22Rv1 (cell line): Measurements from ENCODE around the gene DCUN1D3.
"Not testable (repeated sequence)": the region's sequence is repeated elsewhere in the genome, so short reads cannot be mapped to it uniquely, and the experiment has no call there.

Experiments used
- H3K27ac ChIP-seq: fragments of 450-650 bp; 2 replicates; pipeline ENCODE4 v1.5.1; 2017
- ZFX ChIP-seq: fragments of 450-650 bp; IDR thresholded peaks from 2 replicates; pipeline ENCODE4 v1.6.1; 2017; ENCODE audit warnings: antibody characterized with exemption, borderline replicate concordance
- TF ChIP-seq, protein P1 (sequence below): fragments of 450-650 bp; IDR thresholded peaks from 2 replicates; pipeline ENCODE4 v1.5.1; 2017; ENCODE audit warnings: mild to moderate bottlenecking

Gene DCUN1D3

DNA sequence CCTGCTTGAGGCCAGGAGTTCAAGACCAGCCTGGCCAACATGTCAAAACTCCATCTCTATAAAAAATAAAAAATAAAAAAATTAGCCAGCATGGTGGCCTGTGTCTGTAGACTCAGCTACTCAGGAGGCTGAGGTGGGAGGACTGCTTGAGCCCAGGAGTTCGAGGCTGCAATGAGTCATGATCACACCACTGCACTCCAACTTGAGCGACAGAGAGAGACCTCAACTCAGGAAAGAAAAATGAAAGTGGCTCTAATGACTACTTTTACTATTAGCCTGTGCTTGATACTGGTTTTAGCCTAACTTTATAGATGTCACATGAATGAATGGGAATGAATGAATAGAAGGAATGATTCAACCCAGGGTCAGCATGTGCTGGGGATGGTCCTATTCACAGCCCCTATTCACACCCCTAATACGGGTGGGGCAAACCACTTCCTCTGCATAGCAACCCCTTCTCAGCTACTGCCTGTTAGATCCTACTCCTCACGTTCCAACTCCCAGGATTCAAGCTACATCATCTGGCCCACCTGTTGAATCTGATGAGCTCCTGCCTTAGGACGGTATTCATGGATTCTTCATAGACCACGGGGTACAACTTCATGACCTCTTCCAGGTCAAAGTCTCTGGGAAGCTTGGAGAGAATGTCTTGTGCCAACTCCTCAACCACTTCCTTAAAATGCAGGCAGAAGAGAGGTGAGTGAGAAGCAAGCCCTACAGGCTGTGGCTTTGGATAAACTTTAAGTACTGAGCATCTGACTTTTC, 40.9 kb upstream of the DCUN1D3 start:
- TF ChIP-seq, protein P1, sequence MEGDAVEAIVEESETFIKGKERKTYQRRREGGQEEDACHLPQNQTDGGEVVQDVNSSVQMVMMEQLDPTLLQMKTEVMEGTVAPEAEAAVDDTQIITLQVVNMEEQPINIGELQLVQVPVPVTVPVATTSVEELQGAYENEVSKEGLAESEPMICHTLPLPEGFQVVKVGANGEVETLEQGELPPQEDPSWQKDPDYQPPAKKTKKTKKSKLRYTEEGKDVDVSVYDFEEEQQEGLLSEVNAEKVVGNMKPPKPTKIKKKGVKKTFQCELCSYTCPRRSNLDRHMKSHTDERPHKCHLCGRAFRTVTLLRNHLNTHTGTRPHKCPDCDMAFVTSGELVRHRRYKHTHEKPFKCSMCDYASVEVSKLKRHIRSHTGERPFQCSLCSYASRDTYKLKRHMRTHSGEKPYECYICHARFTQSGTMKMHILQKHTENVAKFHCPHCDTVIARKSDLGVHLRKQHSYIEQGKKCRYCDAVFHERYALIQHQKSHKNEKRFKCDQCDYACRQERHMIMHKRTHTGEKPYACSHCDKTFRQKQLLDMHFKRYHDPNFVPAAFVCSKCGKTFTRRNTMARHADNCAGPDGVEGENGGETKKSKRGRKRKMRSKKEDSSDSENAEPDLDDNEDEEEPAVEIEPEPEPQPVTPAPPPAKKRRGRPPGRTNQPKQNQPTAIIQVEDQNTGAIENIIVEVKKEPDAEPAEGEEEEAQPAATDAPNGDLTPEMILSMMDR: no peak
- no peak for TF ChIP-seq ZFX
- no peak overlapping the region for H3K27ac ChIP-seq

DNA sequence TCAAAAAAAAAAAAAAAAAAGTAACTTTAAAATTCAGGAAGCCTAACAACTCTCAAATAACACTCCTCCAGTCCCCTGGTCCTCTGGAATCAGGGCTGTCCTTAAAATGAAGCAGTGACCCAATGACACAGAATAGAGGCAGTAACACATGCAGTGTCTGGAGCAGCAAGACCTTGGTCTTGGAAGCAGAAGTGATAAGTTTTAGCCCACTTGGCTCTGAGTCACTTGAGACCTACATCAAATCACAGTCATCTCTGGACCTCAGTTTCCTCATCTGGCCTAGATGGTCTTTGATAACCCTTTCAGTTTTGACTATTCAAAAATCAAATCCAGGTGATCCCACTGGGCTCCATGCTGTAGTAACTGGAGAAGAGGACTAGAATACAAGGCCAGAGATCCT, 39.5 kb upstream of the DCUN1D3 start:
- TF ChIP-seq, protein P1: no peak
- TF ChIP-seq ZFX: no peak
- no peak overlapping the region for H3K27ac ChIP-seq

GRCh38 chr16:20938426-20938825, 38.3 kb upstream of the DCUN1D3 start:
- H3K27ac ChIP-seq: no peak overlapping the region
- no peak for TF ChIP-seq ZFX
- TF ChIP-seq, protein P1: no peak

- no peak overlapping the region for H3K27ac ChIP-seq
Measured at GRCh38 chr16:20937736-20938135, 37.6 kb upstream of the DCUN1D3 start.

DNA sequence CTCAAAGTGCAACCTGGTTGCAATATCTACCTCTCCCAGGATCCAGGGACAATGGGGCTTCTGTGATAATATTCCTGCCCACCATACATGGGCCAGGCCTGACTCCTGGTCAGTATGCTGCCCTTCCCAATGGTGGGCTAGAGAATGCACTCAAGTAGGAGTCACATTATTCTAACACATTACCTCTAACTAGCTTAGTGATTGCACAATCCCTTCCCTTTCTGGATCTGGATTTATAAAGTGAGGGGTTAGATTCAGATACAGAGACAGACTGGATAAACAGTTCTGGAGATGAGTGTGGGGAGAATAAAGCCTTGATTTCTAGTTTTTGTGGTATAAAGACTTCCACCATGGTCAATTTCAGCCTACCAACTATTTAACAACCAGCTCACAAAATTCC, 33.4 kb upstream of the DCUN1D3 start:
- no peak overlapping the region for H3K27ac ChIP-seq
- TF ChIP-seq, protein P1: no peak
- no peak for TF ChIP-seq ZFX

More at GRCh38 chr16:20937736-20938135, 37.6 kb upstream of the DCUN1D3 start:
- no peak for TF ChIP-seq ZFX
- TF ChIP-seq, protein P1: no peak

DNA sequence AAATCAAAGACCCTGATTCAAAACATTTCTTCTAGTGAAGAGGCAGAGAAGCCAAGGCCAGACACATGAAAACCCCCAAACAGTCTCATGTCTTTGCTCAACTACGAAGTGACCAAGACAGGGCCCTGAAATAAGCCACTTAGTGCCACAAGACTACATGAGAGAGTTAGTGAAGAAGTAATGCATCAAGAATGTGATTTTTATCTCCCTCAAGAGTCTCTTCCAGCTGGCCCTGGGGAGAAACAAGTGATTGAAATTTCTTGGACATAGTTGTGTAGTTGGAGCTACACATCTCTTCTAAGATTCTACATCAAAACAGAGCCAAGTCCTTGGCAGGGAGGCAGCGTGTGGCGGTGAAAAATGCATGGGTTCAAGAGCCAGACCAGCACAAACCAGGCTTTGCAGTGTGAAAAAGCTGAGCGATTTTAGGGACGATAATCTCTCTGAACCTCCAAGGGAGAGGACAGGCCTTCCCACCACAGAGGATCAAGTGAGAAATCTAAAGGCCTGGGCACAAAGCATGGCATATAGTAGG, 31.0 kb upstream of the DCUN1D3 start:
- no peak overlapping the region for H3K27ac ChIP-seq
- TF ChIP-seq ZFX: no peak
- TF ChIP-seq, protein P1: no peak

DNA sequence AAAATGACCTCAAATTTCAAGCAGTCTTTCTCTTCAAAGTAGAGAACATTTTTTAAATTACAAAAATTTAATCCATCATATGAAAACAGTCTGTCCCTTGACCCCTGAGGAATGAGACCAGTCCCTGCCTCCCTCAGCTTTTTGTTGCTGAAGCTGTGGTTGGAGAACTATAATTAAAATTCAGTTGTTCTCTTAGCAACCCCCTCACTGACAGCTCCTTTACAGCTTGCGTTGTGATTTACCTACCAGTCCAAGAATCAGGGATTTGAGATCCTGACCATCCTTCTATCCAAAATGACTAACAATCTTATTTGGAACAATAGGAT, 30.2 kb upstream of the DCUN1D3 start:
- TF ChIP-seq, protein P1: no peak
- TF ChIP-seq ZFX: no peak
- H3K27ac ChIP-seq: no peak overlapping the region

GRCh38 chr16:20929676-20930364, 29.7 kb upstream of the DCUN1D3 start:
- H3K27ac ChIP-seq: not testable (repeated sequence)
